A549 (cell line): ENCODE data around the gene MTCH2. TPM values are rescaled to one million over a fixed set of nuclear protein-coding genes. Genes with fewer than 3 reads are reported as not detected.

Source experiments
- ATAC-seq, 2 experiments: fragments of 200-7000 bp in 1 of 2; fragments of >200 bp in 1 of 2; cut with Nextera tagmentation in 1 of 2; cut with Tn5 transposase in 1 of 2; 3 replicates each; pipeline versions ENCODE4 v1.8.0 to v1.9.1; 2018 to 2020; ENCODE audit warnings: mild to moderate bottlenecking in 1 of 2, moderate library complexity in 1 of 2
- CTCF ChIA-PET: fragments of 300-600 bp; sonication (Branson Sonifier 250); formaldehyde crosslinking; extraction: SDS; loops from one replicate; lab custom pipeline; 2021; ENCODE audit warnings: antibody characterized with exemption, inconsistent platforms; lab: Yijun Ruan, JAX
- POLR2A ChIA-PET: fragments of 350-600 bp; formaldehyde crosslinking; extraction: SDS; loops from one replicate; lab custom pipeline; 2021; ENCODE audit warnings: antibody characterized with exemption, inconsistent platforms; lab: Yijun Ruan, JAX
- DNase-seq, 2 experiments: peaks; one replicate each; pipeline versions ENCODE4 v3.0.0 to v3.0.0-alpha.2; 2011 to 2016; ENCODE audit warnings: low read depth in 1 of 2, low spot score in 1 of 2
- FAIRE-seq: peaks from 2 replicates; lab custom pipeline; 2011; peaks lifted over from hg19 to GRCh38; lab: Jason Lieb, UNC
- H3K27ac ChIP-seq, 2 experiments: fragments of >200 bp; sonication (Bioruptor Twin); formaldehyde crosslinking; 3 replicates each; pipeline ENCODE4 v1.5.1; 2016 to 2017
- H3K4me1 ChIP-seq: fragments of >200 bp; sonication (Bioruptor Twin); formaldehyde crosslinking; 3 replicates; pipeline ENCODE4 v1.6.1; 2016
- H3K4me2 ChIP-seq: fragments of >200 bp; sonication (Bioruptor Twin); formaldehyde crosslinking; 3 replicates; pipeline ENCODE4 v1.6.1; 2016
- H3K4me3 ChIP-seq: fragments of >200 bp; sonication (Bioruptor Twin); formaldehyde crosslinking; 3 replicates; pipeline ENCODE4 v1.5.1; 2016
- H3K9me3 ChIP-seq: fragments of >200 bp; sonication (Bioruptor Twin); formaldehyde crosslinking; 3 replicates; pipeline ENCODE4 v1.6.1; 2016
- ATOH8 ChIP-seq: fragments of 250-450 bp; sonication (Bioruptor Pico); IDR thresholded peaks from 2 replicates; pipeline ENCODE4 v1.5.0; 2020; ENCODE audit warnings: low read depth, mild to moderate bottlenecking, moderate library complexity
- BCL3 ChIP-seq: fragments of >200 bp; sonication (Bioruptor Twin); formaldehyde crosslinking; IDR thresholded peaks from 3 replicates; pipeline ENCODE4 v1.6.1; 2016
- CBX8 ChIP-seq: fragments of 200-600 bp; sonication (generic); IDR thresholded peaks from 2 replicates; pipeline ENCODE4 v1.6.1; 2016
- CHD2 ChIP-seq: fragments of 150-350 bp; IDR thresholded peaks from 2 replicates; pipeline ENCODE4 v1.6.1; 2014; ENCODE audit warnings: low read length; ENCODE audit not compliant: partially characterized antibody
- CHD4 ChIP-seq: fragments of 200-600 bp; sonication (generic); IDR thresholded peaks from 2 replicates; pipeline ENCODE4 v1.6.1; 2016; ENCODE audit warnings: antibody characterized with exemption, mild to moderate bottlenecking, borderline replicate concordance
- E2F6 ChIP-seq: IDR thresholded peaks from 2 replicates; pipeline ENCODE4 v1.6.1; 2012; ENCODE audit warnings: low read depth, borderline replicate concordance
- EHMT2 ChIP-seq: fragments of 200-600 bp; sonication (generic); IDR thresholded peaks from 2 replicates; pipeline ENCODE4 v1.6.1; 2016; ENCODE audit warnings: antibody characterized with exemption, low read depth, mild to moderate bottlenecking, moderate library complexity
- EP300 ChIP-seq, 2 experiments: fragments of >200 bp; sonication (Bioruptor Twin); formaldehyde crosslinking; IDR thresholded peaks; 2 replicates in 1 of 2; 3 replicates in 1 of 2; pipeline ENCODE4 v1.6.1; 2016 to 2017
- HDAC2 ChIP-seq: fragments of 200-600 bp; sonication (generic); IDR thresholded peaks from 2 replicates; pipeline ENCODE4 v1.6.1; 2016
- HEYL ChIP-seq: fragments of 250-450 bp; sonication (Bioruptor Pico); IDR thresholded peaks from 2 replicates; pipeline ENCODE4 v1.8.0; 2021; ENCODE audit warnings: mild to moderate bottlenecking, moderate library complexity
- HMGXB4 ChIP-seq: fragments of 250-450 bp; sonication (Bioruptor Pico); IDR thresholded peaks from 2 replicates; pipeline ENCODE4 v1.5.0; 2021; ENCODE audit warnings: mild to moderate bottlenecking, moderate library complexity, borderline replicate concordance
- JUN ChIP-seq, 2 experiments: fragments of >200 bp; sonication (Bioruptor Twin); formaldehyde crosslinking; IDR thresholded peaks; 2 replicates in 1 of 2; 3 replicates in 1 of 2; pipeline ENCODE4 v1.6.1; 2016 to 2017
- MAFK ChIP-seq: fragments of 450-650 bp; IDR thresholded peaks from 2 replicates; pipeline ENCODE4 v1.6.1; 2014; ENCODE audit not compliant: partially characterized antibody
- MAZ ChIP-seq: fragments of 150-350 bp; IDR thresholded peaks from 2 replicates; pipeline ENCODE4 v1.6.1; 2014; ENCODE audit warnings: antibody characterized with exemption, low read depth, low read length, borderline replicate concordance
- NFE2L2 ChIP-seq: fragments of 150-350 bp; conservative IDR thresholded peaks from 2 replicates; pipeline ENCODE4 v1.6.1; 2014; ENCODE audit warnings: low read length
- NPAS2 ChIP-seq: fragments of 250-450 bp; sonication (Bioruptor Pico); IDR thresholded peaks from 2 replicates; pipeline ENCODE4 v1.8.0; 2022; ENCODE audit warnings: mild to moderate bottlenecking, moderate library complexity, borderline replicate concordance
- PHF8 ChIP-seq: fragments of 200-600 bp; sonication (generic); IDR thresholded peaks from 2 replicates; pipeline ENCODE4 v1.6.1; 2016; ENCODE audit warnings: low read depth, mild to moderate bottlenecking, antibody characterized with exemption, moderate library complexity, borderline replicate concordance
- POLR2AphosphoS2 ChIP-seq: conservative IDR thresholded peaks from 2 replicates; pipeline ENCODE4 v1.6.1; 2012; ENCODE audit warnings: low read length, improper control_type of control experiment, inconsistent platforms
- RFX5 ChIP-seq: fragments of 450-650 bp; IDR thresholded peaks from 2 replicates; pipeline ENCODE4 v1.7.1; 2014; ENCODE audit warnings: antibody characterized with exemption, mild to moderate bottlenecking, moderate library complexity
- SMC3 ChIP-seq: fragments of >200 bp; sonication (Bioruptor Twin); formaldehyde crosslinking; IDR thresholded peaks from 3 replicates; pipeline ENCODE4 v1.6.1; 2018; ENCODE audit warnings: inconsistent platforms
- SREBF2 ChIP-seq: fragments of 450-650 bp; IDR thresholded peaks from 2 replicates; pipeline ENCODE4 v1.6.1; 2014; ENCODE audit warnings: mild to moderate bottlenecking, moderate library complexity
- TP53 ChIP-seq: fragments of 250-450 bp; sonication (Bioruptor Pico); IDR thresholded peaks from 2 replicates; pipeline ENCODE4 v1.5.0; 2021; ENCODE audit warnings: mild to moderate bottlenecking, moderate library complexity
- ZNF302 ChIP-seq: fragments of 250-450 bp; sonication (Bioruptor Pico); IDR thresholded peaks from 2 replicates; pipeline ENCODE4 v1.9.0; 2021; ENCODE audit warnings: inconsistent platforms, mild to moderate bottlenecking, moderate library complexity
- WGBS: methylation state at CpG from one replicate; pipeline ENCODE4 v1.1.6; 2017; ENCODE audit errors: missing lambda C conversion rate; 5-methylcytosine and 5-hydroxymethylcytosine counted together
- polyA plus RNA-seq, 4 experiments: library from polyadenylated mRNA; depleted of rRNA in 3 of 4; stranded (reverse); fragments of >200 nt; fragmentation: RNase III in 1 of 4; extraction: RNeasy Plus Mini Kit Qiagen cat#74134 plus additional on column Dnase treatment in 1 of 4; gene quantifications; 2 replicates in 3 of 4; 3 replicates in 1 of 4; pipeline ENCODE4 v1.2.3, GENCODE V29; 2011 to 2017

MTCH2 gene
- polyA plus RNA-seq, 2 of the 4 experiments (the other 2 are of a cell fraction) = 179 to 222 TPM

GRCh38 chr11:47606731-47607130 is 35.6 kb downstream of the MTCH2 start:
- ChIA-PET CTCF (interaction anchor here (1.2 to 3.1 kb wide), 5 partner anchors 10 to 247 kb away, joined by 3 to 12 read pairs (median 5); no protein-coding TSS in a partner anchor), POLR2A (interaction anchor here (0.7 to 1.2 kb wide), 2 partner anchors 108 to 1147 kb away, joined by 3 read pairs; partner anchors contain the start of gene AGBL2)
- no peaks in the 10 kb centered on the region for H3K4me1 ChIP-seq
- DNase-seq (no peak), ATAC-seq (no peak), FAIRE-seq (no peak)
- WGBS = 76% methylated on average over 5 of the region's 5 CpGs
- H3K4me3 ChIP-seq = no peak overlapping the region
- H3K27ac ChIP-seq = no peak overlapping the region
- no peaks in the 10 kb centered on the region for H3K9me3 ChIP-seq
- TF ChIP-seq HEYL (no peak), CHD4 (no peak), EHMT2 (no peak), SMC3 (no peak), JUN (IDR thresholded peaks at IDR 0.05) (no peak), RFX5 (no peak), CBX8 (no peak), HMGXB4 (CRISPR knock-in tag) (no peak), ZNF302 (CRISPR knock-in tag) (no peak), ATOH8 (CRISPR knock-in tag) (no peak), SREBF2 (no peak), MAZ (no peak), CHD2 (no peak)
- H3K4me2 ChIP-seq = no peak overlapping the region

- no peak for FAIRE-seq
- no peak for ATAC-seq
- no peak overlapping the region for H3K27ac ChIP-seq
- no peak for DNase-seq
- ChIA-PET POLR2A (no interaction called here), CTCF (interaction anchor here (1.2 to 3.1 kb wide), 5 partner anchors 11 to 248 kb away, joined by 3 to 12 read pairs (median 5); no protein-coding TSS in a partner anchor)
- no peaks in the 10 kb centered on the region for H3K4me1 ChIP-seq
- no peaks in the 10 kb centered on the region for H3K9me3 ChIP-seq
- no peak overlapping the region for H3K4me3 ChIP-seq
- no peak overlapping the region for H3K4me2 ChIP-seq
- TF ChIP-seq SMC3 = no peak
- no peak for TF ChIP-seq E2F6
- TF ChIP-seq EP300 (IDR thresholded peaks at IDR 0.05) = no peak
- TF ChIP-seq BCL3 = no peak
- no peak for TF ChIP-seq HDAC2
- TF ChIP-seq PHF8 = no peak
- no peak for TF ChIP-seq JUN (IDR thresholded peaks at IDR 0.05)
- no peak for TF ChIP-seq NPAS2 (CRISPR knock-in tag)
- no peak for TF ChIP-seq TP53 (CRISPR knock-in tag)
- no peak for TF ChIP-seq MAFK
- no peak for TF ChIP-seq POLR2AphosphoS2
- TF ChIP-seq NFE2L2 = no peak
- 82% methylated on average over 3 of the region's 3 CpGs for WGBS
Observed at GRCh38 chr11:47605921-47606320, 36.4 kb downstream of the MTCH2 start.
